GM18868 (cell line): ENCODE data around the gene M6PR.
"Not testable (repeated sequence)": the region's sequence is repeated elsewhere in the genome, so short reads cannot be mapped to it uniquely, and the experiment has no call there.

Source experiments
- ATAC-seq: cut with Tn5 transposase; IDR thresholded peaks from one replicate; pipeline ENCODE4 v1.9.1; 2021; ENCODE audit warnings: mild to moderate bottlenecking, moderate library complexity; ENCODE audit not compliant: unreplicated experiment

M6PR gene

GRCh38 chr12:8951744-8952143, 2.3 kb upstream of the M6PR start:
- ATAC-seq, result no peak

DNA sequence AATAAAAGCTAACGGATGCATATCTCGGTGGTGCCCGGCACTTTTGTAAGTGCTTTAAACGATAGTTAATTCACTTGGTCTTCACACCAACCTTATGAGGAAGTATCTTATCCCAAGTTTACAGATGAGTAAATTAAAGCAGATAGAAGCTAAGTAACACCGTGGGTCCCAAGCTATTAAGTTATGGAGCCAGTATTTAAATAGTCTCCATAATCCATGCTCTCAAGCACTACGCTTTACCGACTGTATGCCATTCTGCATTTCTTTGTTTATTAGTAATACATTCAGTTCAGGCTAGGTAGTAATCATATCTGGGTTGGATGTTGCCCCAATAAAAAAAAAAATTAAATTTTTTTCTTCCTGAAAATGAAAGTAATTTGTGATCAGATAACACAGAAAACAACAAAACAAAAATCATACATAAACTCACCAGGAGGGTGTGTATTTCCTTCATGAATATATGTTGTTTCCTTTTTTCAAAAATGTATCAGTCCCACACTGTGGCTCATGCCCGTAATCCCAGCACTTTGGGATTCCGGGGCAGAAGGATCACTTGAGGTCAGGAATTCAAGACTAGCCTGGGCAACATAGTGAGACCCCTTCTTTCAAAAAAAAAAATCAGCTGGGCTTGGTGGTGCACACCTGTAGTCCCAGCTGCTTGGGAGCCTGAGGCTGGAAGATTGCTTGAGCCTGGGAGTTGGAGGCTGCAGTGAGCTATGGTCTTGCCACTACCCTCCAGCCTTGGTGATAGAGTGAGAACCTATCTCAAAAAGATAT, 1.4 kb upstream of the M6PR start:
- ATAC-seq, result no peak

DNA sequence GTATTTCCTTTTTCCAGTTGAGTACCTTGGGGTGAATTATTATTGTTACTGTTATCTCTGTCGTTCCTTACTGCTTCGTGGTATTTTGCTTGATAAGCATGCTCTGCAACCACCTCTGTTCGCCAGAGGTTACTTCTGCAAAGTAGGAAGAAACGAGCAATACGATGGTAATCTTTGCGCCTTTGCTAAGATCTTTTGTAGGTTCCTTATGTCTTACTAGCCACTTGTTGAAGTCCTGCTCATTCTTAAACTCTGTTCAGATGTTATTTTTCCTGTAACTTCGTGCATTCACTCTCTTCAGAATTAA, 729 bp upstream of the M6PR start:
- ATAC-seq, result peak; percentile 5

DNA sequence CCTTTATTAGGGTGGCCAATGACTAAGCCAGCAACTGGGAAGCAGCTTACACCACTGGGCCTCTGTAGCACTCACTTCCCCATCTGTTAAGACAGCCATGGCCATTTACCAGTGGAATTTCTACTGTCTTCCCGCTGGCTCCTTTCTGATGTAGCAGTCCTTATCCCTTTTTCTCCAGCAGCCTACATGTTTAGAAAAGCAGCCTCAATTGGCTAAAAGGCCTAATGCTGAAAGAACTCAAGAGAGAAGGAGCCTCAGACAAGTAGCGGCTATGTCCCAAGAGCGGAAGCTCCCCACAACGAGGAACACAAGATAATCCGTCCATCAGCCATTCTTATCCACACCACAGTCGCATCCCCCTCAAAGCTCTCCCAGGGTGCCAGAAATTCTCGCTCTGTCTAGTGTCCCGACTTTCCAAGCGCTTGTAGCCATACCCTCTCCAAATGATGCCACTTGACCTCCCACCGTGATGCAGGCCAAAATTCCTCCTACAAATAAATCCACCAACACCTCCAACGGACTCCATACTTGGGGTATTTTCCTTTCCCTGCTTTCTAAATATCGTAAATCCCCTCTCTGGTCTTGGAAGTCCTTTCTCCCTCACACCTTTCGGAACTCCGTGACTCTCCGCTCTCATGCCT, 624 bp downstream of the M6PR start:
- no peak for ATAC-seq

- no peak for ATAC-seq
These were observed 1.7 kb downstream of the M6PR start for GRCh38 chr12:8947737-8948136.

GRCh38 chr12:8946733-8947132, 2.7 kb downstream of the M6PR start:
- no peak for ATAC-seq

- ATAC-seq, result no peak
These were observed 5.8 kb downstream of the M6PR start for GRCh38 chr12:8943565-8944186.

GRCh38 chr12:8941691-8942478, 7.6 kb downstream of the M6PR start:
- no peak for ATAC-seq

DNA sequence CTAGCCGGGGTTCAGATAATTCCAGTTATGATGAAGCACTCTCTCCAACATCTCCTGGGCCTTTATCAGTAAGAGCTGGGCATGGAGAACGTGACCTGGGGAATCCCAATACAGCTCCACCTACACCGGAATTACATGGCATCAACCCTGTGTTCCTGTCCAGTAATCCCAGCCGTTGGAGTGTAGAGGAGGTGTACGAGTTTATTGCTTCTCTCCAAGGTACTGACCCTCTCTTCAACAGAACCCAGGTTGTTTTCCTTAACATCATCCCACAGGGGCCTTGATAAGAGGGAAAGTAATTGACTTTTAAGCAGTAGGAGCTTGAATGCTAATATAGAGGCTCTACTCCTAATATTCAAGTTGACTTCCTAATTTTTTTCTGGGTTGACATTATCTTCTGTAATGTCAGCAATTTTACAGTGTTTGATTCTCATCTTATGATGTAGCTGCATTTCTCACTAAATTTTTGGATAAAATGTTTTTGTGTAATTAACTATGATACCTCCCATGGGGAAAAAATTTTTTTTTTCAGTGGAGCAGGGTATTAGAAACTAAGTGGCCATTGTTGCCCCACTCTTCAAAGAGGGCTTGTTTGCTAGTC, 11.5 kb downstream of the M6PR start:
- ATAC-seq, result not testable (repeated sequence)

DNA sequence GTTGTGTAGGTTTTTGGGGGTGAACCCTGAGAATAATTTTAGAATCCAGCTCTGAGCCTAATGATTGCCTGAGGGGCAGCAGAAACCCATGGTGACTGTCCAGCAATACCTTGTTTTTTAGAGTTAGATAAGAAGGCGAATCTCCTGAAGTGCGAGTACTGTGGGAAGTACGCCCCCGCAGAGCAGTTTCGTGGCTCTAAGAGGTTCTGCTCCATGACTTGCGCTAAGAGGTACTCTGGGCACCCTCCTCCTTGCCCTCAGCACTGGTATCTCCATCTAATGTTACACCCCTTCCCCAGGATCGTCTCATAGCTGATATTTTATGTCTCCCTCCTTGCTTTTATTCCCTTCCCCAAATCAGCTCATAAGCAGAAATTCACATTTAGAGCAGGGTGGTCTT, 12.7 kb downstream of the M6PR start:
- no peak for ATAC-seq

DNA sequence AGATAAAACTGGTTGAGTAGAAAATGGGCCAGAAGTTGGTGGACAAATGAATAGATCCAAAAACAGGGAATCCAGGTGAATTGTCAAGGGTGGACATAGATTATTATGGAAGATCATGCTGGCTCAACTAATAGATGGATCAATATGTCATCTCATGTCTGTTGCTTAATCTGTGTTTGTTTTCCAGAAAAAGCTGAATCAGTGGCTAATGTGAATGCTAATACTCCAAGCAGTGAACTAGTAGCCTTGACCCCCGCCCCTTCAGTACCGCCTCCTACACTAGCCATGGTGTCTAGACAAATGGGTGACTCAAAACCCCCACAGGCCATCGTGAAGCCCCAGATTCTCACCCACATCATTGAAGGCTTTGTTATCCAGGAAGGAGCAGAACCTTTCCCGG, 15.4 kb downstream of the M6PR start:
- ATAC-seq, result not testable (repeated sequence)

DNA sequence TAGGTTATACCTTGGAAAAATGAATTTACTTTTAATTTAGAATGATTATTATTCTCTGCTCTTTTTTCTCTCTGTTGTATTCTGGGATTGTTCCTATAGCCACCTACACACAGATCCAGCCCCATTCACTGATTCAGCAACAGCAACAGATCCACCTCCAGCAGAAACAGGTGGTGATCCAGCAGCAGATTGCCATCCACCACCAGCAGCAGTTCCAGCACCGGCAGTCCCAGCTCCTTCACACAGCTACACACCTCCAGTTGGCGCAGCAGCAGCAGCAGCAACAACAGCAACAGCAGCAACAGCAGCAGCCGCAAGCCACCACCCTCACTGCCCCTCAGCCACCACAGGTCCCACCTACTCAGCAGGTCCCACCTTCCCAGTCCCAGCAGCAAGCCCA, 17.0 kb downstream of the M6PR start:
- not testable (repeated sequence) for ATAC-seq

- not testable (repeated sequence) for ATAC-seq
These were observed 18.7 kb downstream of the M6PR start for GRCh38 chr12:8930655-8931323.

- ATAC-seq, result no peak
These were observed 26.9 kb downstream of the M6PR start for GRCh38 chr12:8922544-8922943.

GRCh38 chr12:8919643-8920042, 29.8 kb downstream of the M6PR start:
- not testable (repeated sequence) for ATAC-seq

DNA sequence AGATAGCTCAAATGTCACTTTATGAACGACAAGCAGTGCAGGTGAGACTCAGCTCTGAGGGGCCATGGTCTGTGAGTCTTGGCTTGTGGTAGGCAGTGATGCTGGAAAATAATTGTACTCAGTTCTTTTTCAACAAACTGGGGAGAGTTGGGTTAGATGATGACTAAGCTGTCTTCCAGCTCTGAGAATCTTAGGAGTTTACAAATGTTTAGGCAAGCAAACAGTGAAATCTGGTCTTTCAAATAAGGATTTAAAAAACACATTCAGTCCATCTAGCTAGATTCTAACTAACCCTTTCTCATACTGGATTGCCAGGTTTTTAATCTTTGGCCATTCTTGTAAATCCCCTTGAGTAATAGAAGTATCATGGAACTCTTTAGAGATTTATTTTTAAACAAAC, 31.7 kb downstream of the M6PR start:
- no peak for ATAC-seq

GRCh38 chr12:8917031-8917430, 32.4 kb downstream of the M6PR start:
- no peak for ATAC-seq

- no peak for ATAC-seq
These were observed 33.3 kb downstream of the M6PR start for GRCh38 chr12:8916154-8916553.

GRCh38 chr12:8914716-8915526, 34.5 kb downstream of the M6PR start:
- peak; percentile 81 for ATAC-seq
